CD4-positive, alpha-beta T cell (primary cell): Measurements from ENCODE around the gene NKAIN2. TPM values are rescaled to one million over a fixed set of nuclear protein-coding genes. Genes with fewer than 3 reads are reported as not detected.

ENCODE experiments used
- ATAC-seq: fragments of 200-7000 bp; cut with Tn5 transposase; one replicate; pipeline ENCODE4 v1.10.0; 2022; ENCODE audit warnings: mild to moderate bottlenecking; ENCODE audit not compliant: poor library complexity
- CTCF ChIA-PET: fragments of 350-600 bp; sonication (Branson Sonifier 250); formaldehyde crosslinking; loops from one replicate; lab custom pipeline; 2021; ENCODE audit warnings: antibody characterized with exemption, inconsistent platforms; lab: Charles Lee
- POLR2A ChIA-PET: fragments of 350-600 bp; sonication (Branson Sonifier 250); formaldehyde crosslinking; loops from one replicate; lab custom pipeline; 2021; ENCODE audit warnings: antibody characterized with exemption, inconsistent platforms; lab: Charles Lee
- DNase-seq, 14 experiments: peaks; one replicate each; pipeline ENCODE4 v3.0.0-alpha.2; 2013 to 2020; ENCODE audit warnings: mixed read lengths in 2 of 14
- H3K27ac ChIP-seq, 2 donors: one replicate each; pipeline versions ENCODE4 v1.5.1 to v1.7.0; 2013; ENCODE audit warnings: low read length in 2 of 2, low read depth in 1 of 2, mild to moderate bottlenecking in 1 of 2
- H3K27me3 ChIP-seq, 2 experiments: 1 replicate in 1 of 2; 2 replicates in 1 of 2; pipeline versions ENCODE4 v1.6.1 to v1.7.0; 2013; ENCODE audit warnings: low read length in 2 of 2, control low read depth in 1 of 2, mild to moderate bottlenecking in 1 of 2, moderate library complexity in 1 of 2; ENCODE audit not compliant: insufficient read depth in 2 of 2, control insufficient read depth in 1 of 2
- H3K36me3 ChIP-seq: one replicate; pipeline ENCODE4 v1.6.1; 2013; ENCODE audit warnings: low read length, control low read depth; ENCODE audit not compliant: insufficient read depth
- H3K4me1 ChIP-seq: one replicate; pipeline ENCODE4 v1.6.1; 2013; ENCODE audit warnings: low read length, control low read depth; ENCODE audit not compliant: insufficient read depth
- H3K4me3 ChIP-seq: one replicate; pipeline ENCODE4 v1.5.1; 2013; ENCODE audit warnings: mild to moderate bottlenecking, low read length, moderate library complexity
- H3K9me3 ChIP-seq, 2 experiments: 1 replicate in 1 of 2; 2 replicates in 1 of 2; pipeline versions ENCODE4 v1.6.1 to v1.7.0; 2013; ENCODE audit warnings: low read length in 2 of 2, mild to moderate bottlenecking in 2 of 2, control low read depth in 1 of 2, moderate library complexity in 1 of 2; ENCODE audit not compliant: control insufficient read depth in 1 of 2, insufficient read depth in 1 of 2
- H3K27ac Mint-ChIP-seq: one replicate; pipeline ENCODE4 v1.8.0; 2020; ENCODE audit warnings: mixed read lengths
- H3K27me3 Mint-ChIP-seq: one replicate; pipeline ENCODE4 v1.8.0; 2021; ENCODE audit warnings: mixed read lengths
- H3K36me3 Mint-ChIP-seq: one replicate; pipeline ENCODE4 v1.8.0; 2021; ENCODE audit warnings: low read depth, mixed read lengths
- H3K4me1 Mint-ChIP-seq: one replicate; pipeline ENCODE4 v1.8.0; 2021; ENCODE audit warnings: low read depth, mixed read lengths
- H3K4me3 Mint-ChIP-seq: one replicate; pipeline ENCODE4 v1.8.0; 2020; ENCODE audit warnings: mild to moderate bottlenecking, mixed read lengths
- H3K9me3 Mint-ChIP-seq: one replicate; pipeline ENCODE4 v1.8.0; 2020; ENCODE audit warnings: mixed read lengths
- intact Hi-C, 2 experiments: fragments of 100-400 bp; cut with DNase I in 1 of 2; cut with micrococcal nuclease in 1 of 2; formaldehyde crosslinking; loops; one replicate each; pipeline versions ENCODE4 v1.15.1 to v1.9.0; 2023 to 2025; cut with DNase I, micrococcal nuclease
- total RNA-seq, 174 experiments: library from RNA in 2 of 174; stranded (reverse) in 2 of 174; gene quantifications; one replicate each; pipeline ENCODE4 v1.2.3 and lab custom pipeline; 2021 to 2026
- TF ChIP-seq, protein P1 (sequence below): fragments of 200-600 bp; IDR thresholded peaks from one replicate; pipeline ENCODE4 v1.8.0; 2022; ENCODE audit warnings: antibody characterized with exemption, mild to moderate bottlenecking

NKAIN2 gene
- total RNA-seq, 2 experiments from 2014 or later: not detected

DNA sequence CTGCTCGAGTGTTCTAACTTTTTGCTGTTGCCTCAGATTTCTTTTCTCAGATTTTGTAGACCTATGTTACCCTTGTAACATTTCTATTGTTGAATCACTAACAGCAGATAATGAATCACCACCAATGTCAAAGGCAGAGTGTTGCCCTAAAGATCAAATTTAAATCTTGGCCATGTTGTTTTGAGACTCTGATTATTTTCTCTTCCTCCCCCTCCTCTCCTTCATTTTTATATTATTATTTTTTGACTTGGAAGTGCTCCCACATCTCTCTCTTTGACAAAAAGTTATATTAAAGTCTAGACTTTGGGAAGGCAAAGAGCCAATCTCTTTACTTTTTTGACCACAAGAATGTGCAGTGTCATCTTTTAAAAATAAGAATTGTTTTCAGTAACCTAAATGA lies 422.7 kb downstream of the NKAIN2 start:
- no peak for ATAC-seq
- ChIA-PET CTCF (no interaction called here), POLR2A (no interaction called here)
- no peak overlapping the region for H3K27ac ChIP-seq
- Mint-ChIP-seq H3K36me3 (no peaks in the 10 kb centered on the region), H3K27ac (no peak overlapping the region), H3K4me3 (no peak overlapping the region), H3K4me1 (no peaks in the 10 kb centered on the region), H3K27me3 (no peaks in the 10 kb centered on the region), H3K9me3 (peaks cover 10% of the 10 kb centered on the region)
- peaks cover 0 to 6% of the 10 kb centered on the region in 2 experiments for H3K9me3 ChIP-seq
- no peaks in the 10 kb centered on the region for H3K36me3 ChIP-seq
- no peaks in the 10 kb centered on the region for H3K27me3 ChIP-seq
- H3K4me1 ChIP-seq: no peaks in the 10 kb centered on the region
- TF ChIP-seq, protein P1, sequence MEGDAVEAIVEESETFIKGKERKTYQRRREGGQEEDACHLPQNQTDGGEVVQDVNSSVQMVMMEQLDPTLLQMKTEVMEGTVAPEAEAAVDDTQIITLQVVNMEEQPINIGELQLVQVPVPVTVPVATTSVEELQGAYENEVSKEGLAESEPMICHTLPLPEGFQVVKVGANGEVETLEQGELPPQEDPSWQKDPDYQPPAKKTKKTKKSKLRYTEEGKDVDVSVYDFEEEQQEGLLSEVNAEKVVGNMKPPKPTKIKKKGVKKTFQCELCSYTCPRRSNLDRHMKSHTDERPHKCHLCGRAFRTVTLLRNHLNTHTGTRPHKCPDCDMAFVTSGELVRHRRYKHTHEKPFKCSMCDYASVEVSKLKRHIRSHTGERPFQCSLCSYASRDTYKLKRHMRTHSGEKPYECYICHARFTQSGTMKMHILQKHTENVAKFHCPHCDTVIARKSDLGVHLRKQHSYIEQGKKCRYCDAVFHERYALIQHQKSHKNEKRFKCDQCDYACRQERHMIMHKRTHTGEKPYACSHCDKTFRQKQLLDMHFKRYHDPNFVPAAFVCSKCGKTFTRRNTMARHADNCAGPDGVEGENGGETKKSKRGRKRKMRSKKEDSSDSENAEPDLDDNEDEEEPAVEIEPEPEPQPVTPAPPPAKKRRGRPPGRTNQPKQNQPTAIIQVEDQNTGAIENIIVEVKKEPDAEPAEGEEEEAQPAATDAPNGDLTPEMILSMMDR: no peak
- intact Hi-C loops: no loop called here
- DNase-seq: no peak
- no peak overlapping the region for H3K4me3 ChIP-seq

- Mint-ChIP-seq H3K27me3 (no peaks in the 10 kb centered on the region), H3K4me3 (no peak overlapping the region), H3K27ac (no peak overlapping the region), H3K9me3 (peaks cover 3% of the 10 kb centered on the region), H3K4me1 (no peaks in the 10 kb centered on the region), H3K36me3 (no peaks in the 10 kb centered on the region)
- Histone ChIP-seq H3K4me3 (no peak overlapping the region), H3K27me3 (no peaks in the 10 kb centered on the region), H3K36me3 (no peaks in the 10 kb centered on the region), H3K9me3 (peaks cover 0 to under 1% of the 10 kb centered on the region in 2 experiments), H3K4me1 (no peaks in the 10 kb centered on the region), H3K27ac (no peak overlapping the region)
- ATAC-seq (no peak), DNase-seq (no peak)
- ChIA-PET CTCF (no interaction called here), POLR2A (no interaction called here)
- intact Hi-C loops: no loop called here
- TF ChIP-seq, protein P1: no peak
Measured at GRCh38 chr6:124233221-124233620, 429.6 kb downstream of the NKAIN2 start.

DNA sequence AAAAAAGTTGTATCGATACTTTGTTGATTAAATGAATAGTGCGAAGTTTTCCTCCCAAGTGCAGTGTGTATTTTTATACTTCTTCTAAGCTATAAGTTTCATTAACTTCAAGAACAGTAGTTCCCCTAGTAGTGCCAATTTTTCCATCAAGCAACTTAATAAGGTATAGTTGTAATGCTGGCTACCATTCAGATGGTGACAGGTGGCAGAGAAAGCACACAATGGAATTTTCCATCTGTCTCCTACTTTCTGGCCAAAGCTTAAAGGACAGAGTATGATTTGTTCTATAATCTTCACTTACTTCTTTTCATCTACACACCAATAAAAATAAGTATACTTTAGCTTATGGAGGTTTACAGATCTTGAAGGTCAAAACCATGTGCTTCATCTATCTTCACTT lies 431.1 kb downstream of the NKAIN2 start:
- no peak for ATAC-seq
- intact Hi-C loops: no loop called here
- H3K4me3 ChIP-seq: no peak overlapping the region

More for the DNA sequence above, 431.1 kb downstream of the NKAIN2 start:
- Histone ChIP-seq H3K9me3 (no peaks in the 10 kb centered on the region), H3K27me3 (no peaks in the 10 kb centered on the region), H3K4me1 (no peaks in the 10 kb centered on the region), H3K27ac (no peak overlapping the region), H3K36me3 (no peaks in the 10 kb centered on the region)
- Mint-ChIP-seq H3K27ac (no peak overlapping the region), H3K4me1 (no peaks in the 10 kb centered on the region), H3K4me3 (no peak overlapping the region), H3K36me3 (no peaks in the 10 kb centered on the region), H3K9me3 (peaks cover 2% of the 10 kb centered on the region), H3K27me3 (no peaks in the 10 kb centered on the region)
- ChIA-PET CTCF (no interaction called here), POLR2A (no interaction called here)
- TF ChIP-seq, protein P1: no peak
- no peak for DNase-seq
